GM23338 (cell line): ENCODE data around the gene FCN1. TPM values are rescaled to one million over a fixed set of nuclear protein-coding genes. Genes with fewer than 3 reads are reported as not detected.

Source experiments
- ATAC-seq: fragments of 200-7000 bp; cut with Tn5 transposase; 3 replicates; pipeline ENCODE4 v1.9.1; 2020
- DNase-seq: peaks from one replicate; pipeline ENCODE4 v3.0.0-alpha.2; 2015; ENCODE audit warnings: low spot score
- H2AFZ ChIP-seq: fragments of 200-600 bp; sonication (generic); 2 replicates; pipeline ENCODE4 v1.8.0; 2016; ENCODE audit warnings: antibody characterized with exemption, mild to moderate bottlenecking, moderate library complexity
- H3F3A ChIP-seq: fragments of 200-600 bp; sonication (generic); replicated peaks from 2 replicates; pipeline ENCODE4 v1.8.0; 2017; ENCODE audit warnings: antibody characterized with exemption, mixed run types, low read depth
- H3K27ac ChIP-seq: fragments of 200-600 bp; sonication (generic); 2 replicates; pipeline ENCODE4 v1.6.1; 2016; ENCODE audit warnings: low read depth
- H3K27me3 ChIP-seq: fragments of 200-600 bp; sonication (generic); 2 replicates; pipeline ENCODE4 v1.8.0; 2016; ENCODE audit warnings: mild to moderate bottlenecking, mixed run types, moderate library complexity; ENCODE audit not compliant: insufficient read depth
- H3K36me3 ChIP-seq: fragments of 200-600 bp; sonication (generic); 2 replicates; pipeline ENCODE4 v1.8.0; 2016; ENCODE audit warnings: mild to moderate bottlenecking; ENCODE audit not compliant: insufficient read depth
- H3K4me1 ChIP-seq: fragments of 200-600 bp; sonication (generic); 2 replicates; pipeline ENCODE4 v1.8.0; 2016; ENCODE audit warnings: mild to moderate bottlenecking, moderate library complexity; ENCODE audit not compliant: insufficient read depth
- H3K4me2 ChIP-seq: fragments of 200-600 bp; sonication (generic); 2 replicates; pipeline ENCODE4 v1.7.1; 2017; ENCODE audit warnings: mixed run types
- H3K4me3 ChIP-seq: fragments of 200-600 bp; sonication (generic); 2 replicates; pipeline ENCODE4 v1.6.1; 2016; ENCODE audit warnings: mixed run types
- H3K79me2 ChIP-seq: fragments of 200-600 bp; sonication (generic); replicated peaks from 2 replicates; pipeline ENCODE4 v1.8.0; 2017; ENCODE audit warnings: mild to moderate bottlenecking; ENCODE audit not compliant: insufficient read depth
- H3K9me2 ChIP-seq: fragments of 200-600 bp; sonication (generic); 2 replicates; pipeline ENCODE4 v1.8.0; 2017; ENCODE audit not compliant: insufficient read depth
- H4K20me1 ChIP-seq: fragments of 200-600 bp; sonication (generic); replicated peaks from 2 replicates; pipeline ENCODE4 v1.8.0; 2017; ENCODE audit warnings: mild to moderate bottlenecking; ENCODE audit not compliant: insufficient read depth
- H3K27ac Mint-ChIP-seq: 2 replicates; pipeline ENCODE4 v1.8.0; 2020; ENCODE audit warnings: inconsistent platforms, mild to moderate bottlenecking, moderate library complexity, mixed read lengths
- H3K27me3 Mint-ChIP-seq: 3 replicates; pipeline ENCODE4 v1.8.0; 2022; ENCODE audit warnings: low read depth, mild to moderate bottlenecking, moderate library complexity, mixed read lengths, inconsistent platforms; ENCODE audit not compliant: insufficient read depth, poor library complexity
- H3K36me3 Mint-ChIP-seq: 3 replicates; pipeline ENCODE4 v1.8.0; 2021; ENCODE audit warnings: low read depth, mild to moderate bottlenecking, inconsistent platforms, moderate library complexity, mixed read lengths
- H3K4me1 Mint-ChIP-seq: 3 replicates; pipeline ENCODE4 v1.8.0; 2020; ENCODE audit warnings: mild to moderate bottlenecking, inconsistent platforms, mixed read lengths
- H3K4me3 Mint-ChIP-seq: 3 replicates; pipeline ENCODE4 v1.8.0; 2021; ENCODE audit warnings: moderate library complexity, mild to moderate bottlenecking, inconsistent platforms, mixed read lengths
- H3K9me3 Mint-ChIP-seq: 3 replicates; pipeline ENCODE4 v1.8.0; 2020; ENCODE audit warnings: moderate library complexity, mild to moderate bottlenecking, inconsistent platforms, mixed read lengths
- ETS1 ChIP-seq: IDR thresholded peaks from 2 replicates; pipeline ENCODE4 v1.6.1; 2016; ENCODE audit warnings: antibody characterized with exemption
- EZH2phosphoT487 ChIP-seq: fragments of 200-600 bp; sonication (generic); IDR thresholded peaks from one replicate; pipeline ENCODE4 v1.8.1; 2018; ENCODE audit warnings: antibody characterized with exemption; ENCODE audit not compliant: unreplicated experiment
- JUNB ChIP-seq: IDR thresholded peaks from one replicate; pipeline ENCODE4 v1.6.1; 2016; ENCODE audit warnings: antibody characterized with exemption; ENCODE audit not compliant: unreplicated experiment
- NANOG ChIP-seq: IDR thresholded peaks from 2 replicates; pipeline ENCODE4 v1.6.1; 2016; ENCODE audit warnings: antibody characterized with exemption, borderline replicate concordance
- ZNF114 ChIP-seq: fragments of 250-450 bp; sonication (Bioruptor Pico); IDR thresholded peaks from 2 replicates; pipeline ENCODE4 v1.5.0; 2020; ENCODE audit warnings: mild to moderate bottlenecking, moderate library complexity
- ZNF331 ChIP-seq: fragments of 250-450 bp; sonication (Bioruptor Pico); IDR thresholded peaks from 2 replicates; pipeline ENCODE4 v1.5.0; 2020; ENCODE audit warnings: low read depth, mild to moderate bottlenecking, moderate library complexity
- ZNF462 ChIP-seq: fragments of 250-450 bp; sonication (Bioruptor Pico); IDR thresholded peaks from 2 replicates; pipeline ENCODE4 v1.5.0; 2020; ENCODE audit warnings: mild to moderate bottlenecking, moderate library complexity
- polyA plus RNA-seq: library from polyadenylated mRNA; unstranded; fragments of >200 nt; fragmentation: Nextera tagmentation; extraction: Ambion mirVana; gene quantifications from 2 replicates; pipeline ENCODE4 v1.2.1, GENCODE V29; 2016
- total RNA-seq: library from RNA; depleted of rRNA; stranded (reverse); fragments of >200 nt; shearing (Covaris generic); gene quantifications from 2 replicates; pipeline ENCODE4 v1.2.3, GENCODE V29; 2014

Gene FCN1
- total and polyA plus RNA-seq, 2 experiments from 2014 or later: not detected

- no peak for TF ChIP-seq ZNF462 (CRISPR knock-in tag)
- TF ChIP-seq ZNF114: no peak
- TF ChIP-seq ZNF331: no peak
- TF ChIP-seq NANOG: no peak
- TF ChIP-seq EZH2phosphoT487: no peak
These were observed 4.6 kb upstream of the FCN1 start (continued) for GRCh38 chr9:134922066-134922931.

- Histone ChIP-seq H3K9me2 (no peaks in the 10 kb centered on the region), H3K27me3 (no peaks in the 10 kb centered on the region), H3K4me2 (no peak overlapping the region), H3K36me3 (no peaks in the 10 kb centered on the region), H3K4me1 (no peaks in the 10 kb centered on the region), H3K79me2 (no peaks in the 10 kb centered on the region), H3F3A (no peaks in the 10 kb centered on the region), H4K20me1 (no peaks in the 10 kb centered on the region), H3K4me3 (no peak overlapping the region), H2AFZ (no peak overlapping the region), H3K27ac (no peak overlapping the region)
- H3K4me1 Mint-ChIP-seq: no peaks in the 10 kb centered on the region
- peaks cover 15% of the 10 kb centered on the region for H3K9me3 Mint-ChIP-seq
- no peak overlapping the region for H3K27ac Mint-ChIP-seq
- no peak for DNase-seq
- no peak overlapping the region for H3K4me3 Mint-ChIP-seq
- TF ChIP-seq ETS1 (no peak), JUNB (no peak)
- ATAC-seq: no peak
- peaks cover 5% of the 10 kb centered on the region for H3K27me3 Mint-ChIP-seq
- H3K36me3 Mint-ChIP-seq: peaks cover 4% of the 10 kb centered on the region; the same call in 2 of the 3 replicates
These were observed 1.6 kb upstream of the FCN1 start for GRCh38 chr9:134919303-134919702.
